OCI-M2 (cell line): ENCODE results near the gene ATF4.

Experiments used
- DNase-seq: peaks from one replicate; lab custom pipeline; 2025; ENCODE audit not compliant: unreplicated experiment; lab: John Stamatoyannopoulos, UW

Gene ATF4, protein sequence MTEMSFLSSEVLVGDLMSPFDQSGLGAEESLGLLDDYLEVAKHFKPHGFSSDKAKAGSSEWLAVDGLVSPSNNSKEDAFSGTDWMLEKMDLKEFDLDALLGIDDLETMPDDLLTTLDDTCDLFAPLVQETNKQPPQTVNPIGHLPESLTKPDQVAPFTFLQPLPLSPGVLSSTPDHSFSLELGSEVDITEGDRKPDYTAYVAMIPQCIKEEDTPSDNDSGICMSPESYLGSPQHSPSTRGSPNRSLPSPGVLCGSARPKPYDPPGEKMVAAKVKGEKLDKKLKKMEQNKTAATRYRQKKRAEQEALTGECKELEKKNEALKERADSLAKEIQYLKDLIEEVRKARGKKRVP

GRCh38 chr22:39520226-39521105 lies at the start of gene ATF4:
TSS of gene ATF4 (plus strand) at chr22:39520562. CDS start at chr22:39521446, 884 bp downstream.
- DNase-seq, result no peak

- DNase-seq, result peak; percentile 46
Measured at GRCh38 chr22:39471381-39472141, 48.8 kb upstream of the ATF4 start.

DNA sequence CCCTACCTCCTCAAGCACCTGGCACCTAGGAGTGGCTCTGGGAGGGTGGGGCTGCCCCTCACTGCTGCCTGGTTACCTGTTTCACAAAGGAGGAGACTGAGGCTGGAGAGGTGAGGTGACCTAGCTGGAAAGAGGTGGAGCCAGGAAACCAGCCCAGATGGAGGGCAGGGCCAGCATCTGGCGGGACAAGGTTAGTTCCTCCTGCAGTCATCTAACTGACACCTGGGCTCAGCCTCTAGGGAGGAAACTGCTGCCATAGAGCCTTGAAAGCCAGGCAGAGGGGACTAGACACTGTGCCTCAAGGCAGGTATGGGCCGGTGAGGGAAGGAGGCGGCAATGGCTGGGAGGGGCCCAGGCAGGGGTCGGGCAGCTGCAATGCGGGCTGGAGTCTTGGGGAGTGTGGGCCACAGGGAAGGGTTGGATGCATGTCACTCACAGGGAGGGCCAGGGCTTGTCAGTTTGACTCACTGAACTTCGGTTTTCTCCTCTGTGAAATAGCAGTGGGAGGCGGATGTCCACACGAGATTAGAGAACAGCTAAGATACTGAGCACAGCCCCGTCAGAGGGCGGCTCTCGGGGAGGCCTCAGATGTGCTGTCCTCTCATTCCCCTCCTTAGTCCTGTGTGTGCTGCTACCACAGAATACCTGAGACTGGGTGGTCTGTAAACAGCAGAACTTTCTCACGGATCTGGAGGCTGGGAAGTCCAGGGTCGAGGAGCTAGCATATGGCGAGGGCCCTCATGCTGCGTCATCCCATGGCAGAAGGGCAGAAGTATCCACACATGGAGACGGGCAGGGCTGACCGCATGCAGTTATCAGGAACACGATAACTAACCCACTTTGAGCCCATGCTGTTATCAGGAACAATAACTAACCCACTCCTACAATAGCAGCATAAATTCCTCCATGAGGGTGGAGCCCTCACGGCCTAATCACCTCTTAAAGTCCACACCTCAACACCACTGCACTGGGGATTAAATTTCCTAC lies 47.5 kb upstream of the ATF4 start:
- peak; percentile 85 for DNase-seq

GRCh38 chr22:39473851-39474250 lies 46.5 kb upstream of the ATF4 start:
- no peak for DNase-seq

GRCh38 chr22:39474351-39475111 lies 45.8 kb upstream of the ATF4 start:
- no peak for DNase-seq

DNA sequence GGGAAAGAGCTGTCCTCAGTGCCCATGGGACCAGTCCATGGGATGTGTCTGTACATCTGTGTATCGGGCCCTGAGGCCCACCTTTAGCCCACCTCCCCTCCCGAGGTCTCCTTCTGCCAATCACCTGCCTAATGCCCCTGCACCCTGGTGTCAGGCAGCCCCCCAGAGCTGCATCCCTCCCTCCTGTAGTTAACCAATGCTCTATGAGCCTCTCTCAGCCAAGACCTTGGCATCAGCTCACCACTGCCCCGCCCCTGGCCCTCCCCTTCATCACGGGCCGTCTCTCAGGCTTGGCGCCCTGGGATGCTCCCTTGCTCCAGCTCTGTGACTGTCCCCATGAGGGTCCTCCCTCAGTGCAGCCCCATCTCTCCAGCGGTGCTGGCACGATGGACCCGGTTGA lies 45.0 kb upstream of the ATF4 start:
- DNase-seq, result no peak

- DNase-seq, result no peak
Measured at GRCh38 chr22:39475902-39476301, 44.5 kb upstream of the ATF4 start.

- DNase-seq, result no peak
Measured at GRCh38 chr22:39476664-39477063, 43.7 kb upstream of the ATF4 start.

DNA sequence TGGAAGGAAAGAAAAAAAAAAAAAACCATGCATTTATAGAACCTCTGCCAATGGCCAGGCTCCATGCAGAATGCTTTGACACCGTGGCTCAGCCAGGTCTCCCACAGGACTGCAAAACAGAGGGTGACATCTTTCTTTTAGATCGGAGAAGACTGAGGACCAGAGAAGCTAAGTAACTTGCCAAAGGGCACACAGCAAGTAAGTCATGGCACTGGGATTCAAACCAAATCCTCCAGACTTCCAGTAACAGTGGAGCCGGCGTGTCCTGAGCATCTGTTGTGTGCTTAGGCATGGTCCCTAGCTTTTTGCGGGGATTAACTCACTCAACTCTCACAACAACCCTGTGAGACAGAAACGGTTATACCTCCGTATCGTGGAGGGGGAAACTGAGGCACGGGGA lies 42.8 kb upstream of the ATF4 start:
- DNase-seq, result no peak

DNA sequence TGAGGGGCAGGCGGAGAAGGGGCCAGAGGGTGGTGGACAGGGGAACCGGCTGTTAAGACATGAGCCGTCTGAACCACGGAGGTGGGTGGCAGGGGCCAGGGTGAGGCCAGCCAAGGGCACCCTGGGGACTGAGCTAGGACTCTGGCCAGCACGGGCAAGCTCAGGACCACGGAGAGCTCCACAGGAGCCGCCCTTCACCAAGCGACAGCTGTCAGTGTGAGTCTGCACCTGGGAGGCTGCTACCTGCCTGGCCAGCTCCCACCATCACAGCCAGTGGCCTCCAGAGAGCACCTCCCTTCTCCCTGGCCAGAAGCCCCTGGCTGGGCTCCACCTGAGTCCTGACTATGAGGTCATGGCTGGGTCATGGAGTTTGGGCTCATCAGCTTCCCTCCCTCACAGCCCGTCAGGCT lies 41.9 kb upstream of the ATF4 start:
- no peak for DNase-seq

GRCh38 chr22:39479254-39479653 lies 41.1 kb upstream of the ATF4 start:
- DNase-seq, result no peak

- DNase-seq, result no peak
Measured at GRCh38 chr22:39480557-39480956, 39.8 kb upstream of the ATF4 start.

- no peak for DNase-seq
Measured at GRCh38 chr22:39481054-39481453, 39.3 kb upstream of the ATF4 start.

DNA sequence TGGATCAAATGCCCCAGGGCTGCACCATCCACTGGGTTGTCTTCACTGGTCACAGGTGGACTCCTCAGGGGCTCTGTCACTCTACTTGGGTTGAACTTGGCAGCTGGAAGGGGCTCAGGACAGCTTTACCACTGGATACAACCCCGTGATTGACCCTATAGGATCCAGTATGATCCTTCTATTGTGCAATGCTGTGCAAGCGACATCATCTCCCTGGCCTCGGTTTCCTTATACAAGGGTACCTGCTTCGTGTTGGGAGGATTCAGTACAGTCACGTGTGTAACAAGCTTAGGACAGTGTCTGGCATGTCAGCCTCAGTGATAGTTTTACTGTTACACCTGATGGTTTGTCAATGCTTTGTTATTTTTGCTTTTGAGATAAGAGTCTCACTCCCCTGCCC lies 38.8 kb upstream of the ATF4 start:
- no peak for DNase-seq

- no peak for DNase-seq
Measured at GRCh38 chr22:39482768-39483167, 37.6 kb upstream of the ATF4 start.

GRCh38 chr22:39486951-39487825 lies 33.2 kb upstream of the ATF4 start:
- DNase-seq, result no peak

DNA sequence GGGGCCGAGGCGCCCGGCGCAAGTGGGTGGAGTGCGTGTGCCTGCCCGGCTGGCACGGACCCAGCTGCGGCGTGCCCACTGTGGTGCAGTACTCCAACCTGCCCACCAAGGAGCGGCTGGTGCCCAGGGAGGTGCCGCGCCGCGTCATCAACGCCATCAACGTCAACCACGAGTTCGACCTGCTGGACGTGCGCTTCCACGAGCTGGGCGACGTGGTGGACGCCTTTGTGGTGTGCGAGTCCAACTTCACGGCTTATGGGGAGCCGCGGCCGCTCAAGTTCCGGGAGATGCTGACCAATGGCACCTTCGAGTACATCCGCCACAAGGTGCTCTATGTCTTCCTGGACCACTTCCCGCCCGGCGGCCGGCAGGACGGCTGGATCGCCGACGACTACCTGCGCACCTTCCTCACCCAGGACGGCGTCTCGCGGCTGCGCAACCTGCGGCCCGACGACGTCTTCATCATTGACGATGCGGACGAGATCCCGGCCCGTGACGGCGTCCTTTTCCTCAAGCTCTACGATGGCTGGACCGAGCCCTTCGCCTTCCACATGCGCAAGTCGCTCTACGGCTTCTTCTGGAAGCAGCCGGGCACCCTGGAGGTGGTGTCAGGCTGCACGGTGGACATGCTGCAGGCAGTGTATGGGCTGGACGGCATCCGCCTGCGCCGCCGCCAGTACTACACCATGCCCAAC lies 32.4 kb upstream of the ATF4 start:
- DNase-seq, result no peak

DNA sequence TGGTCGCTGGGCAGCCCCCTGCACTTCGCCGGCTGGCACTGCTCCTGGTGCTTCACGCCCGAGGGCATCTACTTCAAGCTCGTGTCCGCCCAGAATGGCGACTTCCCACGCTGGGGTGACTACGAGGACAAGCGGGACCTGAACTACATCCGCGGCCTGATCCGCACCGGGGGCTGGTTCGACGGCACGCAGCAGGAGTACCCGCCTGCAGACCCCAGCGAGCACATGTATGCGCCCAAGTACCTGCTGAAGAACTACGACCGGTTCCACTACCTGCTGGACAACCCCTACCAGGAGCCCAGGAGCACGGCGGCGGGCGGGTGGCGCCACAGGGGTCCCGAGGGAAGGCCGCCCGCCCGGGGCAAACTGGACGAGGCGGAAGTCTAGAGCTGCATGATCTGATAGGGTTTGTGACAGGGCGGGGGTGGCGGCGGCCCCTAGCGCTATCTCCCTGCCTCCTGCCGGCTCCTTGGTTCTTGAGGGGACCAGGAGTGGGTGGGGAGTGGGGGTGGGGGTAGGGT lies 31.7 kb upstream of the ATF4 start:
- no peak for DNase-seq
